HG02642 (cell line): ENCODE data around the gene ST3GAL3.
"Not testable (repeated sequence)": the region's sequence is repeated elsewhere in the genome, so short reads cannot be mapped to it uniquely, and the experiment has no call there.

Experiments used
- ATAC-seq: cut with Tn5 transposase; IDR thresholded peaks from one replicate; pipeline ENCODE4 v1.9.1; 2021; ENCODE audit warnings: mild to moderate bottlenecking; ENCODE audit not compliant: unreplicated experiment, poor library complexity

ST3GAL3 gene

GRCh38 chr1:43812579-43812978 is 105.2 kb downstream of the ST3GAL3 start:
- no peak for ATAC-seq

GRCh38 chr1:43814401-43814800 is 107.1 kb downstream of the ST3GAL3 start:
- no peak for ATAC-seq

- no peak for ATAC-seq
Observed at GRCh38 chr1:43817304-43817939, 110.1 kb downstream of the ST3GAL3 start.

GRCh38 chr1:43818691-43819090 is 111.4 kb downstream of the ST3GAL3 start:
- ATAC-seq: no peak

GRCh38 chr1:43819357-43819756 is 112.0 kb downstream of the ST3GAL3 start:
- no peak for ATAC-seq

- ATAC-seq: no peak
Observed at GRCh38 chr1:43821471-43821870, 114.1 kb downstream of the ST3GAL3 start.

- ATAC-seq: no peak
Observed at GRCh38 chr1:43822040-43822690, 114.8 kb downstream of the ST3GAL3 start.

GRCh38 chr1:43824795-43825194 is 117.5 kb downstream of the ST3GAL3 start:
- no peak for ATAC-seq

GRCh38 chr1:43828574-43828973 is 121.2 kb downstream of the ST3GAL3 start:
- ATAC-seq: no peak

- no peak for ATAC-seq
Observed at GRCh38 chr1:43830802-43831201, 123.5 kb downstream of the ST3GAL3 start.

GRCh38 chr1:43831851-43832250 is 124.5 kb downstream of the ST3GAL3 start:
- no peak for ATAC-seq

GRCh38 chr1:43832255-43832654 is 124.9 kb downstream of the ST3GAL3 start:
- ATAC-seq: no peak

- ATAC-seq: no peak
Observed at GRCh38 chr1:43832998-43833397, 125.7 kb downstream of the ST3GAL3 start.

GRCh38 chr1:43833902-43834279 is 126.6 kb downstream of the ST3GAL3 start:
- not testable (repeated sequence) for ATAC-seq

- ATAC-seq: no peak
Observed at GRCh38 chr1:43834280-43835081, 127.1 kb downstream of the ST3GAL3 start.

GRCh38 chr1:43835082-43836021 is 128.0 kb downstream of the ST3GAL3 start:
- ATAC-seq: no peak

- ATAC-seq: peak; percentile 58
Observed at GRCh38 chr1:43836267-43836951, 129.1 kb downstream of the ST3GAL3 start.

- ATAC-seq: no peak
Observed at GRCh38 chr1:43839056-43839455, 131.7 kb downstream of the ST3GAL3 start.

GRCh38 chr1:43841321-43842174 is 134.2 kb downstream of the ST3GAL3 start:
- ATAC-seq: no peak
